KMS-11 (cell line): ENCODE measurements around the gene JMJD1C.
"Not testable (repeated sequence)": the region's sequence is repeated elsewhere in the genome, so short reads cannot be mapped to it uniquely, and the experiment has no call there.

ENCODE experiments used
- H2AFZ ChIP-seq: fragments of 200-600 bp; sonication (generic); 2 replicates; pipeline ENCODE4 v1.6.1; 2016; ENCODE audit warnings: antibody characterized with exemption, mixed run types, low read depth
- H3K27ac ChIP-seq: fragments of 200-600 bp; sonication (generic); 2 replicates; pipeline ENCODE4 v1.6.1; 2016; ENCODE audit warnings: mild to moderate bottlenecking, mixed run types
- H3K27me3 ChIP-seq: fragments of 200-600 bp; sonication (generic); 2 replicates; pipeline ENCODE4 v1.6.1; 2017; ENCODE audit warnings: mild to moderate bottlenecking, low read depth, mixed run types, moderate library complexity; ENCODE audit not compliant: insufficient read depth
- H3K36me3 ChIP-seq: fragments of 200-600 bp; sonication (generic); 2 replicates; pipeline ENCODE4 v1.6.1; 2017; ENCODE audit warnings: mild to moderate bottlenecking, mixed run types; ENCODE audit not compliant: insufficient read depth
- H3K4me1 ChIP-seq: fragments of 200-600 bp; sonication (generic); 2 replicates; pipeline ENCODE4 v1.6.1; 2016; ENCODE audit warnings: mild to moderate bottlenecking, low read depth, mixed run types; ENCODE audit not compliant: poor library complexity, severe bottlenecking
- H3K4me2 ChIP-seq: fragments of 200-600 bp; sonication (generic); 2 replicates; pipeline ENCODE4 v1.7.0; 2016; ENCODE audit warnings: mild to moderate bottlenecking, mixed run types
- H3K4me3 ChIP-seq: fragments of 200-600 bp; sonication (generic); IDR thresholded peaks from 2 replicates; pipeline ENCODE4 v1.6.1; 2017; ENCODE audit warnings: low read depth, low read length, mixed read lengths; ENCODE audit not compliant: insufficient read depth
- H3K79me2 ChIP-seq: fragments of 200-600 bp; sonication (generic); 2 replicates; pipeline ENCODE4 v1.6.1; 2016; ENCODE audit warnings: low read depth, mixed run types; ENCODE audit not compliant: insufficient read depth
- H3K9ac ChIP-seq: fragments of 200-600 bp; sonication (generic); 2 replicates; pipeline ENCODE4 v1.6.1; 2016; ENCODE audit warnings: mild to moderate bottlenecking, mixed run types
- H4K20me1 ChIP-seq: fragments of 200-600 bp; sonication (generic); 2 replicates; pipeline ENCODE4 v1.6.1; 2016; ENCODE audit warnings: mild to moderate bottlenecking, mixed run types; ENCODE audit not compliant: insufficient read depth
- TF ChIP-seq, protein P1 (sequence below): fragments of 200-600 bp; sonication (generic); conservative IDR thresholded peaks from 2 replicates; pipeline ENCODE4 v1.6.1; 2017; ENCODE audit warnings: low read depth, mild to moderate bottlenecking, antibody characterized with exemption, low read length, moderate library complexity, mixed read lengths

The JMJD1C gene

DNA sequence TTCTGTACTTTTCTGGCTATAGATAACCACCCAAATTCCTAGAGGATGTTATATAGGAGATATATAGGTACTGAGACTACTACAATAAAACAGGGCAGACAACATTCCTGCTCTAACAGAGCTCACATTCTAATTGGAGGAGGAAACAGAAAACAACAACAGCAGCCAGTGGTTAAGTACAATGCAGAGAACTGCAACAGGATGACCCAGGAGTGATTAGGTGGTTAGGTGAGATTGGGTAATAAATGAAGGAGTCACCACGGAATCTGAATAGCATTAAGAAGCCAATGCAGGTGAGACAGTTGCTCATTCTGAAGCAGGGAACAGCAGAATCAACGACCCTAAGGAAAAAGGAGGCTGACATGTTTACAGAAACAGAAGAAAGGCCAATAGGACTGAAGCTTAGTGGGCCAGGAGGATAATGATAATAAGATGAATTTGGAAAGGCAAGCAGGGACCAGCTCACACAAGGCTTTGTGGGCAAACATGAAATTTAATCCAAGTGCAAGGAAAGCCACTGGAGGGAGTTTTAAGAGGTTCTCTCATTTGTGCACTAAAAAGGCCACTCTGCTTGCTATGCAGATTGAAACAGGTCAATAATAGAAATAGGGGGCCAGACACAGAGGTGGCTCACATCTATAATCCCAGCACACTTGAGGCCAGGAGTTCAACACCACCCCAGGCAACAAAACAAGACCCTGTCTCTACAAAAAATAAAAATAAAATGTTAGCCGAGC is 38.5 kb upstream of the JMJD1C start:
- Histone ChIP-seq H3K4me3 (no peak overlapping the region), H4K20me1 (no peaks in the 10 kb centered on the region; the same call in 1 of the 2 replicates), H3K27ac (no peak overlapping the region; the same call in 1 of the 2 replicates), H3K4me2 (peak overlapping the region; percentile 25; the same call in 1 of the 2 replicates), H3K79me2 (peaks cover 44% of the 10 kb centered on the region; the same call in 1 of the 2 replicates), H3K4me1 (peaks cover 52% of the 10 kb centered on the region), H3K27me3 (no peaks in the 10 kb centered on the region), H3K36me3 (no peaks in the 10 kb centered on the region), H2AFZ (no peak overlapping the region), H3K9ac (no peak overlapping the region)
- TF ChIP-seq, protein P1, sequence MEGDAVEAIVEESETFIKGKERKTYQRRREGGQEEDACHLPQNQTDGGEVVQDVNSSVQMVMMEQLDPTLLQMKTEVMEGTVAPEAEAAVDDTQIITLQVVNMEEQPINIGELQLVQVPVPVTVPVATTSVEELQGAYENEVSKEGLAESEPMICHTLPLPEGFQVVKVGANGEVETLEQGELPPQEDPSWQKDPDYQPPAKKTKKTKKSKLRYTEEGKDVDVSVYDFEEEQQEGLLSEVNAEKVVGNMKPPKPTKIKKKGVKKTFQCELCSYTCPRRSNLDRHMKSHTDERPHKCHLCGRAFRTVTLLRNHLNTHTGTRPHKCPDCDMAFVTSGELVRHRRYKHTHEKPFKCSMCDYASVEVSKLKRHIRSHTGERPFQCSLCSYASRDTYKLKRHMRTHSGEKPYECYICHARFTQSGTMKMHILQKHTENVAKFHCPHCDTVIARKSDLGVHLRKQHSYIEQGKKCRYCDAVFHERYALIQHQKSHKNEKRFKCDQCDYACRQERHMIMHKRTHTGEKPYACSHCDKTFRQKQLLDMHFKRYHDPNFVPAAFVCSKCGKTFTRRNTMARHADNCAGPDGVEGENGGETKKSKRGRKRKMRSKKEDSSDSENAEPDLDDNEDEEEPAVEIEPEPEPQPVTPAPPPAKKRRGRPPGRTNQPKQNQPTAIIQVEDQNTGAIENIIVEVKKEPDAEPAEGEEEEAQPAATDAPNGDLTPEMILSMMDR = no peak

DNA sequence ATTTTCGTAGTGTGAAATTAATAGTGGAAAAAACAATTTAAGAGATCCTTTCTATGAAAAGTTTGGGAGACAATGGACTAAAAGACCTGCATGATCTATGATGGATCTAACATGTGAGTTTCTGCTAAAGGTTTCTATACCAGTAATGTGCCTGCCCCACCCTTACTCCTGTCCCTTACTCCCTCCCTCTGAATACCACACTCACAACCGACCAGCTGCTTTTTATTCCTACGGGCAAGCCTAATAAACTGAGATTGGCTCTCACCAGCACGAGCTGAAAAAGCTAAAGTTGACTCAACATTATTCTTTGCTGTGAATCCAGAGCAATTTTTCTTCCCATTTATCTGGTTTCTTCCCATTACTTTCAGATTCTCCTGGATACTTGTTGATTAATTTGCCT is 37.6 kb upstream of the JMJD1C start:
- H3K36me3 ChIP-seq = no peaks in the 10 kb centered on the region
- peaks cover 48% of the 10 kb centered on the region; the same call in 1 of the 2 replicates for H3K79me2 ChIP-seq
- H2AFZ ChIP-seq = no peak overlapping the region
- H4K20me1 ChIP-seq = no peaks in the 10 kb centered on the region; the same call in 1 of the 2 replicates
- H3K4me1 ChIP-seq = peaks cover 52% of the 10 kb centered on the region
- no peak overlapping the region for H3K4me3 ChIP-seq
- TF ChIP-seq, protein P1 = no peak
- peak overlapping the region; percentile 65 for H3K4me2 ChIP-seq
- no peak overlapping the region for H3K27ac ChIP-seq
- H3K27me3 ChIP-seq = no peaks in the 10 kb centered on the region
- no peak overlapping the region for H3K9ac ChIP-seq

DNA sequence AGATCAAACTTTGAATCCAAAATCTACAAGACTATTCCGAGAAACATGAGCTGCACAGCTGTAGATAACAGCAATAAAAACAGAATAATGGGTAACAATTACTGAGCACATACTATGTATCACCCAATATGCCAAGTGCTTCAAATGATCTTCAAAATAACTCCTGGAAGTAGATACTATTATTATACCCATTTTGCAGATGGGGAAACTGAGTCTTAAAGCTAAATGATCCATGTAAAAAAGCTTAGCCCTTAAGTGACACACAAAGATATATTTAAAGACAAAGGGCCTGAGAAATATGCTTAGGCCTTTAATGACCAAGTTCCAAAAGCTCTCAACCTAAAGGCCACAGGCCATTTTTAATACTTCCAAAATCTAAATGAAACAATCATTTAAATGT is 37.1 kb upstream of the JMJD1C start:
- Histone ChIP-seq H3K9ac (no peak overlapping the region; the same call in 1 of the 2 replicates), H3K4me2 (peak overlapping the region; percentile 65), H3K27ac (peak overlapping the region; percentile 72; the same call in 1 of the 2 replicates), H3K79me2 (peaks cover 43% of the 10 kb centered on the region; the same call in 1 of the 2 replicates), H3K4me3 (no peak overlapping the region), H3K27me3 (no peaks in the 10 kb centered on the region), H2AFZ (no peak overlapping the region), H3K4me1 (peaks cover 52% of the 10 kb centered on the region), H3K36me3 (no peaks in the 10 kb centered on the region), H4K20me1 (no peaks in the 10 kb centered on the region; the same call in 1 of the 2 replicates)
- TF ChIP-seq, protein P1 = no peak

DNA sequence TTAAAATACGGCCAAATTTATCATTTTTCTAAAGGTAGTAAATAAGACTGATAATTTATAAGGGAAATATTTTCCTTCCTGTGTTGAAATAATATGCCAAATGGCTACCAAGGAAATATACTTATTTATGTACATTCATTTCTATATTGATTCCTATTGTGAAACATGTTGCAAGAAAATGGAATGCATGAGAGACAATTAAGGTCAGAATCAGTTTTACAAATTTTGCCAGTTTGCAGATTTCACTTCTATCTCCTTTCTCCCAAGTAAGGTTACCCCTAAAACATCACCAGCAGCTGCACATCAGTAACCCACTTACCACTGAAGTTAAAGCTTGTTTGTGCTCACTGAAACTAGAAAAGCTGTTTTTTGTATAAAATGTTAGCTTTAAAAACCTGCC is 36.2 kb upstream of the JMJD1C start:
- Histone ChIP-seq H3K36me3 (no peaks in the 10 kb centered on the region), H3K27me3 (no peaks in the 10 kb centered on the region), H3K4me2 (peak overlapping the region; percentile 65), H3K9ac (peak overlapping the region; percentile 7; the same call in 1 of the 2 replicates), H3K79me2 (peaks cover 37% of the 10 kb centered on the region; the same call in 1 of the 2 replicates), H2AFZ (no peak overlapping the region), H4K20me1 (no peaks in the 10 kb centered on the region; the same call in 1 of the 2 replicates), H3K27ac (peak overlapping the region; percentile 72), H3K4me3 (no peak overlapping the region), H3K4me1 (peaks cover 52% of the 10 kb centered on the region)
- TF ChIP-seq, protein P1 = no peak

DNA sequence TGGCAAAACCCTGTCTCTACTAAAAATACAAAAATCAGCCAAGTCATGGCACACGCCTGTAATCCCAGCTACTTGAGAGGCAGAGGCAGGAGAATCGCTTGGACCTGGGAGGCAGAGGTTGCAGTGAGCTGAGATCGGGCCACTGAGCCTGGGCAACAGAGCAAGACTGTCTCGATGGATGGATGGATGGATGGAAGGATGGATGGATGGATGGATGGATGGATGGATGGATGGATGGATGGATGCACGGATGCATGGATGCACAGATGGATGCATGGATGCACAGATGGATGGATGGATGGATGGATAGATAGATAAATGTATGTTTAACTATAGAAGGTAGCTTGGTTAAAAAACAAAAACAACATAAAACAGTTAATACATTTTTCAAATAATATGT is 34.8 kb upstream of the JMJD1C start:
- H2AFZ ChIP-seq, H4K20me1 ChIP-seq: not testable (repeated sequence)
- peaks cover 47% of the 10 kb centered on the region for H3K4me1 ChIP-seq

More for the DNA sequence above, 34.8 kb upstream of the JMJD1C start:
- not testable (repeated sequence) for H3K9ac ChIP-seq, H3K27me3 ChIP-seq, H3K4me2 ChIP-seq, H3K27ac ChIP-seq, H3K4me3 ChIP-seq, H3K36me3 ChIP-seq
- H3K79me2 ChIP-seq = peaks cover 32% of the 10 kb centered on the region; the same call in 1 of the 2 replicates
